Kidney (tissue), 14 donors: ENCODE measurements around the gene B4GALNT3. TPM values are rescaled to one million over a fixed set of nuclear protein-coding genes. Genes with fewer than 3 reads are reported as not detected.

Source experiments
- DNase-seq, 5 donors: peaks; one replicate each; pipeline ENCODE4 v3.0.0-alpha.2; 2013 to 2020
- FAIRE-seq: peaks from 2 replicates; lab custom pipeline; 2012; peaks lifted over from hg19 to GRCh38; lab: Jason Lieb, UNC
- H3K27ac ChIP-seq, 2 donors: one replicate each; pipeline ENCODE4 v1.7.0; 2013; ENCODE audit warnings: low read depth in 2 of 2, low read length in 2 of 2, inconsistent platforms in 1 of 2
- H3K27me3 ChIP-seq: one replicate; pipeline ENCODE4 v1.7.1; 2013; ENCODE audit warnings: low read length, inconsistent platforms; ENCODE audit not compliant: control insufficient read depth, insufficient read depth
- H3K36me3 ChIP-seq, 3 donors: one replicate each; pipeline versions ENCODE4 v1.7.0 to v1.7.1; 2013; ENCODE audit warnings: low read length in 3 of 3, control low read depth in 1 of 3, inconsistent platforms in 1 of 3; ENCODE audit not compliant: insufficient read depth in 3 of 3, control insufficient read depth in 2 of 3
- H3K4me1 ChIP-seq, 3 donors: one replicate each; pipeline versions ENCODE4 v1.7.0 to v1.7.1; 2013; ENCODE audit warnings: low read length in 3 of 3, inconsistent platforms in 1 of 3, low read depth in 1 of 3; ENCODE audit not compliant: control insufficient read depth in 2 of 3, insufficient read depth in 2 of 3
- H3K4me3 ChIP-seq, 3 donors: one replicate each; pipeline versions ENCODE4 v1.7.0 to v1.8.1; 2013; ENCODE audit warnings: low read length in 3 of 3, control low read depth in 1 of 3, inconsistent platforms in 1 of 3
- H3K9ac ChIP-seq, 3 donors: one replicate each; pipeline versions ENCODE4 v1.7.0 to v1.7.1; 2013; ENCODE audit warnings: low read length in 3 of 3, control low read depth in 1 of 3, inconsistent platforms in 1 of 3
- H3K9me3 ChIP-seq, 3 donors: one replicate each; pipeline versions ENCODE4 v1.7.0 to v1.7.1; 2013; ENCODE audit warnings: low read length in 3 of 3, control low read depth in 1 of 3, inconsistent platforms in 1 of 3; ENCODE audit not compliant: control insufficient read depth in 2 of 3, insufficient read depth in 1 of 3
- CTCF ChIP-seq: IDR thresholded peaks from 3 replicates; pipeline ENCODE4 v1.5.1; 2012; ENCODE audit warnings: mild to moderate bottlenecking, moderate library complexity, borderline replicate concordance; ENCODE audit not compliant: insufficient read depth; ENCODE audit errors: extremely low read depth
- intact Hi-C: fragments of 100-400 bp; cut with DNase I; formaldehyde crosslinking; loops from one replicate; pipeline ENCODE4 v1.11.1; 2022
- polyA plus RNA-seq: library from polyadenylated mRNA; stranded (reverse); fragments of 350-450 nt; fragmentation: Illumina TruSeq; extraction: RNeasy Lipid Tissue Mini Kit (QIAGEN cat#74804); gene quantifications from one replicate; pipeline ENCODE4 v1.2.3, GENCODE V29; 2014; ENCODE audit warnings: low read depth, low replicate concordance; ENCODE audit not compliant: insufficient read depth
- total RNA-seq: library from RNA; stranded (reverse); fragmentation: NEBNext Ultra II Directional; extraction: Animal tissue kit (Norgen Biotek cat#: 25700); gene quantifications from one replicate; pipeline ENCODE4 v1.2.1, GENCODE V29; 2021
- donor health status: control.
- donor health status: control.
- donor health status: control.
- donor health status: control.
- donor health status: control.
- donor health status: DM: yes; HTN: yes; CAD: no.
- donor health status: Normal renal cell carcinoma (clear cell type).

B4GALNT3 gene
- total and polyA plus RNA-seq, 2 donors from 2014 or later, result 11.3 to 12.5 TPM

- no peak overlapping the region for H3K27ac ChIP-seq
- H3K4me3 ChIP-seq, result no peak overlapping the region
- H3K9ac ChIP-seq, result no peak overlapping the region
- intact Hi-C loops, result no loop called here
- FAIRE-seq (no peak), DNase-seq (peak; percentile 57 to 93 (median 88))
- H3K36me3 ChIP-seq, result no peaks in the 10 kb centered on the region
- TF ChIP-seq CTCF, result no peak
- peaks cover 0 to 5% (median 0%) of the 10 kb centered on the region in 3 donors for H3K4me1 ChIP-seq
- no peaks in the 10 kb centered on the region for H3K9me3 ChIP-seq
- H3K27me3 ChIP-seq, result no peaks in the 10 kb centered on the region
Observed at GRCh38 chr12:542395-543113, 82.8 kb downstream of the B4GALNT3 start.

- no peak for TF ChIP-seq CTCF
- H3K4me3 ChIP-seq, result no peak overlapping the region
- no peak for DNase-seq
- H3K27me3 ChIP-seq, result no peaks in the 10 kb centered on the region
- no peaks in the 10 kb centered on the region for H3K36me3 ChIP-seq
- no peaks in the 10 kb centered on the region for H3K9me3 ChIP-seq
- intact Hi-C loops, result no loop called here
- H3K4me1 ChIP-seq, result peaks cover 0 to 5% (median 0%) of the 10 kb centered on the region in 3 donors
- FAIRE-seq, result no peak
- no peak overlapping the region for H3K27ac ChIP-seq
- H3K9ac ChIP-seq, result no peak overlapping the region
Observed at GRCh38 chr12:543114-543451, 83.3 kb downstream of the B4GALNT3 start.

GRCh38 chr12:544142-544541 is 84.4 kb downstream of the B4GALNT3 start:
- Histone ChIP-seq H3K4me3 (no peak overlapping the region), H3K36me3 (no peaks in the 10 kb centered on the region), H3K27me3 (no peaks in the 10 kb centered on the region), H3K27ac (no peak overlapping the region), H3K4me1 (peaks cover 0 to under 1% (median 0%) of the 10 kb centered on the region in 3 donors), H3K9ac (no peak overlapping the region), H3K9me3 (no peaks in the 10 kb centered on the region)
- FAIRE-seq (no peak), DNase-seq (no peak)
- TF ChIP-seq CTCF, result no peak
- intact Hi-C loops, result no loop called here
